NCI-H1092 (cell line): ENCODE data around the gene FHIT.

Experiments used
- DNase-seq: peaks from one replicate; lab custom pipeline; 2025; lab: John Stamatoyannopoulos, UW

The FHIT gene

DNA sequence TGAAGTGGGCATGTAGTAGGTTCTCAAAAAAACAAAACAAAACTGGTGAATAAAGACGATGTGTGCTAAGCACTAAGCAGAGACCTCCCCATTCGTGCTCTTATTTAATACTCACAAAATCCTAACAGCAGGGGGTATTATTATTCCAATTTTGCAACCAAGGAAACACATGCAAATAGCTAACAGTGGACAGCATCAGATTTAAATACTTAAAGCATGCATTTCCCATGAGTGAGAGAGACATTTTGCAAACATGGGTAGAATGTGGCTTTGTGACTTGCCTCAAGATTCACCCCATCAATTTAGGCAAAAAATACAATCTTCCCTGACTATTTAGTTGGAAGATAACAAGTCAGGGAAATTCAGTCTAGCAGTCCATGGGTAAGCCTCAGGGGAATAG is 1255.2 kb downstream of the FHIT start:
- DNase-seq: no peak

GRCh38 chr3:59995563-59995962 is 1255.7 kb downstream of the FHIT start:
- no peak for DNase-seq

DNA sequence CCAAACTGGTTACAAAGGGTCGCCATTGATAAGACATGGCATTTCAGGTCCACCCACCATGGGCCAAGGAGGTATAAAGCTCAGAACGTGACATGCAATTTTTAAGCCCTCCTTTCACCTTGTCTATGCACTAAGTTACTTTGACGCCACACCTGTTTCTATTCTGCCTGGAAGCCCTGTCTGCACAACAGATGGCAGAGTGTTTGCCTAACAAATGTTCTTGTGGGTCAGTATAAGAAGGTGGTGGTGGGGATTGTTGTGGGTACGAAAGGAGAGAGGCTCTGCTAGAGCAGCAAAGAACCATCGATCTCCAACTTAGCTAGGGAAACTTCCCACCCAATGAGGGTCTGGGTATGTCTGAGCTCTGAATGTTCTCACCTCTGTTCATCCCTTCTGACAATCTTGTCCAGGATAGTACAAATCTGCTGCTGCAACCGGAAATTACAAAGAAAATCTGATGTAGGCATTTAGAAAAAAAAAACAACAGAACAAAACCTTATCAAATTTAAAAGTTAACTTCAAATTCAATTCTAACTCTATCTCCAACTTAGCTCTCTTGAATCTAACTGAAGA is 1256.4 kb downstream of the FHIT start:
- DNase-seq: no peak

GRCh38 chr3:59992578-59992977 is 1258.7 kb downstream of the FHIT start:
- DNase-seq: no peak

DNA sequence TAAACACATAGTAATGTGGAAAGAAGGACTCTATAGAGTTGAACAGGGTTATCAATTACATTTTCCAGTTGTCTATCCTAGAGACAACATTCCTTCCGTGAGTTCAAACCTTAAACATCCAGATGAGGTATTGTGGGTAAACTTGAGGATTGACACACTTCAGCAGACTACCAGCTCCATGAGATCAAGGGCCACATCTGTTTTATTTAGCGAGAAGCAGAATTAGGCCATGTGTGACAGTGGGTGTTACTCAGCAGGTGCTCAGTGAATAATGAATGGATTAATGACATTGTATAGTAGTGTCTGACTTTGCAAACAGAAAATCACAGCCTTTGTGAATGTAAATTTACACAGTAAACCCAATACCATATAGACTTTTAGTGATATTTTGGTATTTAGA is 1260.3 kb downstream of the FHIT start:
- DNase-seq: no peak

DNA sequence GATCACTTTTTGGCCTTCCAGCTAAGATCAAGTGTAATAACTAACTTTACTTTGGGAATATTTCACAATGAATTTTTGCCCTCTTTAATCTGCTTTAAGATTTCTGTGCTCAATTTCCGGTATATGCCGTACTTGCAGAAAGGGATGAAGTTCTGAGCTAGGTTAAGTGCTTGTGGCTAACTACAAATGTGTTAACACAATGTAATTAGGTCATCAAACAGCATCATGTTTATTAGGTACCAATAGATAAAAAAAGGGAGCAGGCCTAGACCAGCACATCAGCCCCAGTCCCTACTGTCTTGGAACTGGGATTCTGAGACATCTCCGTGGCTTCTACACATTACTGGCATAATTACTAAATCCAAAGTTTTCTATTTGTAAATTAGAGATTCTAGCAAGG is 1268.7 kb downstream of the FHIT start:
- DNase-seq: no peak

GRCh38 chr3:59981377-59981776 is 1269.9 kb downstream of the FHIT start:
- no peak for DNase-seq

DNA sequence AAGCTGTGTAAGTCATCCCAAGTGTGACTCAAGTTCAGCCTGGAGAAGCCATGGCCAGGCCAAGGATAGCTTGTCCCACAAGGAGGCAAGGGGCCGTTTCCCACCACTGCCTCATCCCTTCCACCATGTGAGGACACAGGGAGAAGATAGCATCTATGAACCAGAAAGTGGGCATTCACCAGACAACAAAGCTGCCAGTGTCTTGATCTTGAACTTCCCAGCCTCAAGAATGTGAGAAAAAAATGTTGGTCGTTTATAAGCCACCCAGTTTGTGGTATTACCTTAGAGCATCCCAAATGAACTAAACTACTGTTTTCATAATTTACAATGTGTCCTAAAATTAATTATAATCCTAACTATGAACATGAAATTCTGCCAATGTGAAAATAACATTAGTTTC is 1270.7 kb downstream of the FHIT start:
- no peak for DNase-seq

GRCh38 chr3:59979542-59979941 is 1271.7 kb downstream of the FHIT start:
- no peak for DNase-seq

- no peak for DNase-seq
Observed at GRCh38 chr3:59978979-59979378, 1272.3 kb downstream of the FHIT start.

DNA sequence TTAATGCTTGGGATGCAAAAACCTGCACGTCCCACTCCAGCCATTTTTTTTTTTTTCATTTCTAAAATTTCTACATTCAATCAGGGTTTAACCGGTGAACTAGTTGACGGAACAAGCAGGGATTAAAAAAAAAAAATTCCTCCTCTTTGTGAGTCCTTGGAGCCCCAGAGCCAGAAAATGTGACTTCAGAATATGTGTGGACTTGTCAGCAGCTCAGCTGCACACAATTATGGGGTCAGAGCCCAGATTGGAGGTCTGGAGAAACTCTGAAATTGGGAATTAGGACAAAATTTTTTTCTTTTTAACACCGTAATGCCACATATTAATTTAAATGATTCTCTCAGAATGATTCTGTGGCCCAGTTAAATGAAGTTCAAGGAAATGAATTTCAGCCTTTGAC is 1280.5 kb downstream of the FHIT start:
- DNase-seq: no peak

DNA sequence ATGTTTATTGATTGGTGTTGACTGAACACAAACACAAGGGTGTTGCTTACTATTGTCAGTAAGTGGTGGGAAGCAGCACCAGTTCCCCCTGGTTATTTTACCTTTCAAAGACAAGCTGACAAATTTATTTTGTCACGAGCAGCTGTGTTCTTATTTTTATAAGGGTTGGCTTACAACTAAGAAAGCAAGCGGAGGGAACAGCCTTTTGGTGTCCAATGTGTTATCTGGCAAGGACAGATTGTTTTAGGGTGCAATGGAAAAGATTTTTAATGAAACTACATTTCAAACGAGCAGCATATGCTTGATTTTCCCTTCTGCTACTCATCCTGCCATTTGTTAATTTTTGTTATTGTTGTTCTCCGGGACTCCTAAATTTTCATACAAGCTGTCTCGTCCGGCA is 1280.9 kb downstream of the FHIT start:
- no peak for DNase-seq

GRCh38 chr3:59968513-59969045 is 1282.7 kb downstream of the FHIT start:
- no peak for DNase-seq

GRCh38 chr3:59963676-59964075 is 1287.6 kb downstream of the FHIT start:
- no peak for DNase-seq

- DNase-seq: no peak
Observed at GRCh38 chr3:59957150-59957549, 1294.1 kb downstream of the FHIT start.

DNA sequence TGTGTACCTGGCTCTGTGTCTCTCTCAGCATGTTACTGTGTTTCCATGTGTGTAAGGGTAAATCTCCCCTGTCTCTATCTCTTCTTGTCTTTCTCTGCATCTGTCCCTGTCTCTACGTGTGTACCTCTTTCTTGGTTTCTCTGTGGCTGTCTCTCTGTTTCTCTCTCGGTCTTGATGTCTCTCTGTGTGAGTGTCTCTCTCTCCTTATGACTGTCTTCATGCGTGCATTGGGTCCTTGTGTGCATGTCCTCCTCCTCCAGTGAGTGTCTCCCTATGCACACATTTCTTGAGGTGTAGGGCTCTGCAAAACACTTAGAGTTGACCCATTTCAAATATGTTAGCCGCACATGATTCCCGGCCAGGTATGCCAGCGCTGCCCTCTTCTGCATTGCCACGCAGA is 1298.1 kb downstream of the FHIT start:
- DNase-seq: no peak

- DNase-seq: no peak
Observed at GRCh38 chr3:59949311-59949710, 1301.9 kb downstream of the FHIT start.

- DNase-seq: no peak
Observed at GRCh38 chr3:59946401-59946800, 1304.9 kb downstream of the FHIT start.

GRCh38 chr3:59940718-59941117 is 1310.5 kb downstream of the FHIT start:
- no peak for DNase-seq

DNA sequence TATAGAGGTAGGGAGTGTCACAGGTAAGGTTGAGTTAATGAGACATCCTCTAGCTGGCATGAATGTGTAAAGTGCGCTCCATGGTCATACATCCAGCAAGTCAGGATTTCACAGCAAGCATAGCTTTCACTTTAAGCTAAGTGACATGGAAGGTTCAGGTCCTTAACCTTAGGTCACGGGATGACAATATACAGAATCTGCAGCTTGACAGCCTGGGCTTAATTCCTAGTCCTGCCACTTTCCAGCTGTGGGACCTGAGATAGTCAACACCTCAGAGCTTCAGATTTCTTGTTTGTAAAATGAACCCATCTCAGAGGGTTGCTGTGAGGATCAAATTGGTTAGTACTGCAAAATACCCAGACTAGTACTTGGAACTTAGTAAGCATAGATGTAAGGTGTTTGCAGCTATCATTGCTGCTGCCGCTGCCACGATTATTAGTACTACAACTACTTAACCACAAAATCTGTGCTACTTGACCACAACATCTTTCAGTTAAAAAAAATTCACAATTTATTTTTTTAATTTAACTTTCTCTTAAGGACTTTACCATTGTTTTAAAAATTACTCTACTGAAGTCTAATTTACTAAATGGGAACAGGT is 1311.3 kb downstream of the FHIT start:
- DNase-seq: no peak

- no peak for DNase-seq
Observed at GRCh38 chr3:59938828-59939227, 1312.4 kb downstream of the FHIT start.

DNA sequence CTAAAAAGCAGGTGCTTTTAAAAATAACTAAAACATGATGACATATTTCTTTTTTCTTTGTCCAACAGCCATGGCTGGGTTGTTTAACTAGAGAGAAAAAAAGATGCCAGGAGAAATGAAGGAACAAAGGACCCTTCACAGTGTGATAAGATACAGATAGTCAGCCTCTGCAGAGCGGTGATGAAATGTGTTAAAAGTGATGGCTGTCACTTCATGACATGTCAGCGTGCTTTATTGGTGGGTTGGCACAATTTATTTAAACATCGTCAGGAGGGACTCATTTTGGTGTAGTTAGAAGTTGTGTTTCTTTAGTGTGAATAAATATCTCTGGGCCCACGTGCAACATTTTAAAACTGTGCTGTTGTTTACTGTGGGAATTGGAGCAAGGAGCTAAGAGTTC is 1314.1 kb downstream of the FHIT start:
- DNase-seq: no peak

GRCh38 chr3:59936472-59936871 is 1314.8 kb downstream of the FHIT start:
- DNase-seq: no peak

DNA sequence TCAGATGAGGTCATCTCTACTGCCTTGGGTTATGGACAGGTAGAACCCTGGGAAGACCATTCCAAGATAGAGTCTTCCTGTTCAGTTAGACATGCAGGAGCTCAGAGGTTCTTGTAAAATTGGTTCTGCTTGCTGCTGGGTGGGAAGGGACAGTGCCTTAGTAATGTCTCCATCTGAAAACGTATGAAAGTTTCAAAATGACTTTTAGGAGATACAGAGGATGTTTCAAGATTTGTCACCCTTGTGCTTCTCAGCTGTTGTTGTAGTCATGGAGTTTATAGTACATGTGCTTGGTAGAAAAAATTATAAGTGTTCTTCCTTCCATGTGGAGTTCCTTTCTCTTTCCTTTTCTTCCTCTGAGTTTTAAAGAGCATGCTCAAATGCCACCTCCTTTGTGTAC is 1316.2 kb downstream of the FHIT start:
- DNase-seq: no peak
